Stimulated activated naive CD8-positive, alpha-beta T cell treated with anti-CD3 and anti-CD28 coated beads, Interleukin-15, Interleukin-2, amounts not matched to agents 100 ng/mL and 50 ng/mL, for 24 hours (primary cell): ENCODE measurements around the gene PPP6R3.
A peak's percentile ranks its signal among the peaks of the same experiment; 100 is the strongest.

Experiments used
- H3K27ac Mint-ChIP-seq: one replicate; pipeline ENCODE4 v1.8.0; 2021; ENCODE audit warnings: mild to moderate bottlenecking, mixed read lengths
- H3K27me3 Mint-ChIP-seq: one replicate; pipeline ENCODE4 v1.8.0; 2021; ENCODE audit warnings: mixed read lengths
- H3K36me3 Mint-ChIP-seq: one replicate; pipeline ENCODE4 v1.8.0; 2021; ENCODE audit warnings: low read depth, mixed read lengths
- H3K4me1 Mint-ChIP-seq: one replicate; pipeline ENCODE4 v1.8.0; 2021; ENCODE audit warnings: low read depth, mixed read lengths
- H3K4me3 Mint-ChIP-seq: one replicate; pipeline ENCODE4 v1.8.0; 2021; ENCODE audit warnings: mild to moderate bottlenecking, mixed read lengths
- H3K9me3 Mint-ChIP-seq: one replicate; pipeline ENCODE4 v1.8.0; 2021; ENCODE audit warnings: mixed read lengths

The PPP6R3 gene

GRCh38 chr11:68581901-68582300, 121.3 kb downstream of the PPP6R3 start:
- H3K4me1 Mint-ChIP-seq: peaks cover 17% of the 10 kb centered on the region
- H3K27ac Mint-ChIP-seq: no peak overlapping the region
- H3K36me3 Mint-ChIP-seq: peaks cover 76% of the 10 kb centered on the region
- no peak overlapping the region for H3K4me3 Mint-ChIP-seq
- H3K27me3 Mint-ChIP-seq: no peaks in the 10 kb centered on the region
- no peaks in the 10 kb centered on the region for H3K9me3 Mint-ChIP-seq

GRCh38 chr11:68582416-68583040, 122.0 kb downstream of the PPP6R3 start:
- H3K36me3 Mint-ChIP-seq: peaks cover 78% of the 10 kb centered on the region
- H3K9me3 Mint-ChIP-seq: no peaks in the 10 kb centered on the region
- H3K27ac Mint-ChIP-seq: peak overlapping the region; percentile 10
- peaks cover 17% of the 10 kb centered on the region for H3K4me1 Mint-ChIP-seq
- H3K4me3 Mint-ChIP-seq: no peak overlapping the region
- no peaks in the 10 kb centered on the region for H3K27me3 Mint-ChIP-seq

- no peaks in the 10 kb centered on the region for H3K27me3 Mint-ChIP-seq
- H3K4me1 Mint-ChIP-seq: peaks cover 17% of the 10 kb centered on the region
- no peaks in the 10 kb centered on the region for H3K9me3 Mint-ChIP-seq
- H3K27ac Mint-ChIP-seq: no peak overlapping the region
- H3K36me3 Mint-ChIP-seq: peaks cover 78% of the 10 kb centered on the region
- no peak overlapping the region for H3K4me3 Mint-ChIP-seq
Measured at GRCh38 chr11:68583041-68583446, 122.5 kb downstream of the PPP6R3 start.

- H3K4me1 Mint-ChIP-seq: peaks cover 17% of the 10 kb centered on the region
- H3K27ac Mint-ChIP-seq: peak overlapping the region; percentile 52
- H3K36me3 Mint-ChIP-seq: peaks cover 69% of the 10 kb centered on the region
- H3K27me3 Mint-ChIP-seq: no peaks in the 10 kb centered on the region
- H3K4me3 Mint-ChIP-seq: no peak overlapping the region
- H3K9me3 Mint-ChIP-seq: no peaks in the 10 kb centered on the region
Measured at GRCh38 chr11:68584097-68584496, 123.5 kb downstream of the PPP6R3 start.

GRCh38 chr11:68584991-68585524, 124.5 kb downstream of the PPP6R3 start:
- H3K27me3 Mint-ChIP-seq: no peaks in the 10 kb centered on the region
- no peaks in the 10 kb centered on the region for H3K9me3 Mint-ChIP-seq
- peak overlapping the region; percentile 41 for H3K27ac Mint-ChIP-seq
- no peak overlapping the region for H3K4me3 Mint-ChIP-seq
- peaks cover 71% of the 10 kb centered on the region for H3K36me3 Mint-ChIP-seq
- H3K4me1 Mint-ChIP-seq: peaks cover 17% of the 10 kb centered on the region

GRCh38 chr11:68589547-68590216, 129.1 kb downstream of the PPP6R3 start:
- H3K4me3 Mint-ChIP-seq: no peak overlapping the region
- peaks cover 6% of the 10 kb centered on the region for H3K4me1 Mint-ChIP-seq
- no peaks in the 10 kb centered on the region for H3K27me3 Mint-ChIP-seq
- H3K9me3 Mint-ChIP-seq: no peaks in the 10 kb centered on the region
- peaks cover 72% of the 10 kb centered on the region for H3K36me3 Mint-ChIP-seq
- H3K27ac Mint-ChIP-seq: no peak overlapping the region

- Mint-ChIP-seq H3K36me3 (peaks cover 80% of the 10 kb centered on the region), H3K9me3 (no peaks in the 10 kb centered on the region), H3K27ac (no peak overlapping the region), H3K4me3 (no peak overlapping the region), H3K27me3 (no peaks in the 10 kb centered on the region), H3K4me1 (no peaks in the 10 kb centered on the region)
Measured at GRCh38 chr11:68591719-68592118, 131.2 kb downstream of the PPP6R3 start.

GRCh38 chr11:68593441-68593840, 132.9 kb downstream of the PPP6R3 start:
- no peaks in the 10 kb centered on the region for H3K27me3 Mint-ChIP-seq
- H3K27ac Mint-ChIP-seq: no peak overlapping the region
- no peaks in the 10 kb centered on the region for H3K4me1 Mint-ChIP-seq
- peaks cover 83% of the 10 kb centered on the region for H3K36me3 Mint-ChIP-seq
- H3K4me3 Mint-ChIP-seq: no peak overlapping the region
- no peaks in the 10 kb centered on the region for H3K9me3 Mint-ChIP-seq

GRCh38 chr11:68594123-68594522, 133.6 kb downstream of the PPP6R3 start:
- Mint-ChIP-seq H3K9me3 (no peaks in the 10 kb centered on the region), H3K27ac (no peak overlapping the region), H3K4me1 (no peaks in the 10 kb centered on the region), H3K4me3 (no peak overlapping the region), H3K27me3 (no peaks in the 10 kb centered on the region), H3K36me3 (peaks cover 89% of the 10 kb centered on the region)

GRCh38 chr11:68596231-68596630, 135.7 kb downstream of the PPP6R3 start:
- Mint-ChIP-seq H3K4me3 (no peak overlapping the region), H3K36me3 (peaks cover 87% of the 10 kb centered on the region), H3K4me1 (no peaks in the 10 kb centered on the region), H3K9me3 (no peaks in the 10 kb centered on the region), H3K27me3 (no peaks in the 10 kb centered on the region), H3K27ac (no peak overlapping the region)

- no peaks in the 10 kb centered on the region for H3K4me1 Mint-ChIP-seq
- no peaks in the 10 kb centered on the region for H3K27me3 Mint-ChIP-seq
- H3K27ac Mint-ChIP-seq: no peak overlapping the region
Measured at GRCh38 chr11:68598816-68599653, 138.5 kb downstream of the PPP6R3 start.

GRCh38 chr11:68601147-68601546, 140.6 kb downstream of the PPP6R3 start:
- Mint-ChIP-seq H3K9me3 (no peaks in the 10 kb centered on the region), H3K36me3 (peaks cover 92% of the 10 kb centered on the region), H3K4me1 (no peaks in the 10 kb centered on the region), H3K27me3 (no peaks in the 10 kb centered on the region), H3K27ac (no peak overlapping the region), H3K4me3 (no peak overlapping the region)

More at GRCh38 chr11:68598816-68599653, 138.5 kb downstream of the PPP6R3 start:
- Mint-ChIP-seq H3K36me3 (peaks cover 87% of the 10 kb centered on the region), H3K4me3 (no peak overlapping the region), H3K9me3 (no peaks in the 10 kb centered on the region)

- H3K4me3 Mint-ChIP-seq: no peak overlapping the region
- peaks cover 94% of the 10 kb centered on the region for H3K36me3 Mint-ChIP-seq
- H3K4me1 Mint-ChIP-seq: no peaks in the 10 kb centered on the region
- H3K27me3 Mint-ChIP-seq: no peaks in the 10 kb centered on the region
- H3K27ac Mint-ChIP-seq: no peak overlapping the region
- no peaks in the 10 kb centered on the region for H3K9me3 Mint-ChIP-seq
Measured at GRCh38 chr11:68609761-68610160, 149.2 kb downstream of the PPP6R3 start.

GRCh38 chr11:68610452-68611116, 150.0 kb downstream of the PPP6R3 start:
- H3K27ac Mint-ChIP-seq: no peak overlapping the region
- H3K27me3 Mint-ChIP-seq: no peaks in the 10 kb centered on the region

More at GRCh38 chr11:68610452-68611116, 150.0 kb downstream of the PPP6R3 start:
- H3K4me1 Mint-ChIP-seq: no peaks in the 10 kb centered on the region
- no peaks in the 10 kb centered on the region for H3K9me3 Mint-ChIP-seq
- no peak overlapping the region for H3K4me3 Mint-ChIP-seq
- peaks cover 94% of the 10 kb centered on the region for H3K36me3 Mint-ChIP-seq
